NCI-H187 (cell line): ENCODE measurements around the gene MTHFR.

Experiments
- DNase-seq, 2 experiments: peaks; one replicate each; lab custom pipeline; 2025; lab: John Stamatoyannopoulos, UW

Gene MTHFR

GRCh38 chr1:11805422-11806306 lies at the start of gene MTHFR, which contains the start of gene CLCN6:
TSS of gene MTHFR (minus strand) at chr1:11805964. CDS start at chr1:11803116, 2,848 bp downstream.
TSS of gene CLCN6 (plus strand) at chr1:11806191. CDS start at chr1:11806263, 72 bp downstream.
- DNase-seq = peak; percentile 97 to 98

GRCh38 chr1:11855430-11855829 lies 49.7 kb upstream of the MTHFR start:
- no peak for DNase-seq

- no peak for DNase-seq
Measured at GRCh38 chr1:11854519-11854918, 48.8 kb upstream of the MTHFR start.

GRCh38 chr1:11851180-11851579 lies 45.4 kb upstream of the MTHFR start:
- DNase-seq = no peak

- DNase-seq = no peak
Measured at GRCh38 chr1:11850156-11850555, 44.4 kb upstream of the MTHFR start.

GRCh38 chr1:11848373-11848700 lies 42.6 kb upstream of the MTHFR start:
- no peak for DNase-seq

GRCh38 chr1:11847667-11848372 lies 42.1 kb upstream of the MTHFR start, which contains the start of gene NPPA:
TSS of gene NPPA (minus strand) at chr1:11847783. CDS start at chr1:11847684, 99 bp downstream.
- DNase-seq = peak; percentile 48 to 71

- no peak for DNase-seq
Measured at GRCh38 chr1:11845641-11846335, 40.0 kb upstream of the MTHFR start.

GRCh38 chr1:11842154-11843041 lies 36.6 kb upstream of the MTHFR start:
- no peak for DNase-seq

GRCh38 chr1:11841245-11842153 lies 35.7 kb upstream of the MTHFR start:
- DNase-seq = no peak

GRCh38 chr1:11839727-11840705 lies 34.3 kb upstream of the MTHFR start:
- DNase-seq = no peak

GRCh38 chr1:11838349-11839272 lies 32.8 kb upstream of the MTHFR start:
- DNase-seq = peak; percentile 5 to 25

GRCh38 chr1:11837767-11838348 lies 32.1 kb upstream of the MTHFR start:
- DNase-seq = no peak

GRCh38 chr1:11836955-11837766 lies 31.4 kb upstream of the MTHFR start:
- no peak for DNase-seq

GRCh38 chr1:11835441-11836225 lies 29.9 kb upstream of the MTHFR start:
- DNase-seq = no peak

- DNase-seq = no peak
Measured at GRCh38 chr1:11833900-11834299, 28.1 kb upstream of the MTHFR start.
